Endometrial microvascular endothelial cells (primary cell): ENCODE results near the gene SLC25A25. TPM values are rescaled to one million over a fixed set of nuclear protein-coding genes. Genes with fewer than 3 reads are reported as not detected.
"Not testable (repeated sequence)": the region's sequence is repeated elsewhere in the genome, so short reads cannot be mapped to it uniquely, and the experiment has no call there.

Experiments
- in situ Hi-C: cut with HindIII; loops from 2 replicates; pipeline ENCODE4 v1.10.0; 2017; ENCODE audit warnings: low sequenced_read_pairs, low pct_unique_long_range_greater_than_20kb; ENCODE audit errors: inconsistent ontology term
- total RNA-seq: library from RNA; depleted of rRNA; stranded (reverse); fragments of >200 nt; gene quantifications from one replicate; pipeline ENCODE4 v1.2.3, GENCODE V29; 2015; ENCODE audit errors: inconsistent ontology term

Gene SLC25A25
- total RNA-seq, 1 donor from 2014 or later: 23.6 TPM

- in situ Hi-C loops: no loop called here
These were observed 51.1 kb downstream of the SLC25A25 start for GRCh38 chr9:128118971-128119665.

- in situ Hi-C loops: no loop called here
These were observed 52.2 kb downstream of the SLC25A25 start for GRCh38 chr9:128120061-128120740.

GRCh38 chr9:128120741-128121465 is 52.9 kb downstream of the SLC25A25 start:
- in situ Hi-C loops: no loop called here

- in situ Hi-C loops: no loop called here
These were observed 53.4 kb downstream of the SLC25A25 start for GRCh38 chr9:128121466-128121810.

- in situ Hi-C loops: no loop called here
These were observed 54.1 kb downstream of the SLC25A25 start for GRCh38 chr9:128121924-128122808.

GRCh38 chr9:128122809-128123175 is 54.8 kb downstream of the SLC25A25 start:
- in situ Hi-C loops: no loop called here

GRCh38 chr9:128123451-128124080 is 55.5 kb downstream of the SLC25A25 start:
- in situ Hi-C loops: no loop called here

- in situ Hi-C loops: no loop called here
These were observed 56.4 kb downstream of the SLC25A25 start for GRCh38 chr9:128124451-128124850.

GRCh38 chr9:128124873-128125579 is 57.0 kb downstream of the SLC25A25 start:
- in situ Hi-C loops: no loop called here

GRCh38 chr9:128125580-128126354 is 57.7 kb downstream of the SLC25A25 start:
- in situ Hi-C loops: no loop called here

- in situ Hi-C loops: no loop called here
These were observed 59.5 kb downstream of the SLC25A25 start, which contains the start of gene PTGES2 for GRCh38 chr9:128127568-128127989. PTGES2 (minus strand) TSS chr9:128127729; CDS start chr9:128127717, 12 bp downstream.

GRCh38 chr9:128127990-128128835 is 60.2 kb downstream of the SLC25A25 start:
- in situ Hi-C loops: no loop called here

- in situ Hi-C loops: no loop called here
These were observed 61.0 kb downstream of the SLC25A25 start for GRCh38 chr9:128128836-128129590.

- in situ Hi-C loops: not testable (repeated sequence)
These were observed 62.1 kb downstream of the SLC25A25 start for GRCh38 chr9:128129976-128130590.

- in situ Hi-C loops: not testable (repeated sequence)
These were observed 62.6 kb downstream of the SLC25A25 start for GRCh38 chr9:128130651-128131050.
